ENCODE data around the gene PSMB1. TPM values are rescaled to one million over a fixed set of nuclear protein-coding genes. Genes with fewer than 3 reads are reported as not detected.
"Not testable (repeated sequence)": the region's sequence is repeated elsewhere in the genome, so short reads cannot be mapped to it uniquely, and the experiment has no call there.

PSMB1 gene
- total RNA-seq, 5 donors from 2014 or later (not counting 1 experiment from before 2014, with no cell fraction given), result 85.6 to 106 (median 94.6) TPM

DNA sequence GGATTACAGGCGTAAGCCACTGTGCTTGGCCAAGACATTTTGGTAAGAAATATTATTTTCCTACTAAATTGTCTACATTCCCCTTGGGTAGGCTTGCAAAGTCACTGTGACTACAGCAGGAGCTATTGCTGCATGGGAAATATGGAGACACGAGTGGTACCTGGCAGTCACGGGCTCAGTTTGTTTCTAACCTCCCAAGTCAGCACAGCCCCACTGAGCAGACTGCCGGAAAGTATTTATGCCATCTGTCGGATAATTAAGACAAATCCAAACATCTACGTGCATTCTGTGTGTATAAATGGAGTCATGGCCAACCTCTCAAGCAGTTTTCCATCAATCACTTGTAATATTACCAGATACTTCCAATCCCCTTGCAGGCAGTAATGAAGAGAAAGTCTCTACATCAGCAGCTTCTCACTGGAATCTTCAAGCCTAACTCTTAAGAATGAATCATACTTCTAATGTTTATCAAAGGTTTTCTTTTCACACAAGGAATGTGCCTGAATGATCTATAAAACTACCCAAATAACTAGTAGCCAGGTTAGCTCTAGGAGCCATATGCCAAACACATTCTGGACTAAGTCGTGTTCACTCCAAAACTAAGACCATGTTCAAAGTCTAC, 20.1 kb downstream of the PSMB1 start:
- DNase-seq (no peak), ATAC-seq (replicated peaks in 1 of 4) (no peak)
- POLR2A ChIA-PET, result no interaction called here
- Histone ChIP-seq H3K4me3 (ENCODE audit: control insufficient read depth in 1 of 2, extremely low read depth in 1 of 2, low read length in 1 of 2) (no peak overlapping the region), H3K27ac (ENCODE audit: low read length) (no peak overlapping the region), H3K9me3 (no peaks in the 10 kb centered on the region), H3K4me1 (ENCODE audit: control insufficient read depth in 1 of 2, extremely low read depth in 1 of 2, insufficient read depth in 2 of 2, low read length in 2 of 2) (no peaks in the 10 kb centered on the region), H3K36me3 (ENCODE audit: control insufficient read depth in 2 of 2, extremely low read depth in 1 of 2, insufficient read depth in 1 of 2, low read length in 1 of 2) (peaks cover 4 to 56% of the 10 kb centered on the region in 2 donors), H3K27me3 (replicated peaks in 1 of 2; ENCODE audit: control insufficient read depth in 2 of 2, extremely low read depth in 1 of 2, insufficient read depth in 2 of 2, low read length in 1 of 2) (no peaks in the 10 kb centered on the region)
- H3K4me3 Mint-ChIP-seq, result no peak overlapping the region
- H3K9me3 Mint-ChIP-seq, result no peaks in the 10 kb centered on the region
- H3K36me3 Mint-ChIP-seq, result peaks cover 36% of the 10 kb centered on the region
- H3K27ac Mint-ChIP-seq, result no peak overlapping the region
- no CpG with 5 or more reads among the region's 7 CpGs for WGBS (ENCODE audit: insufficient coverage)
- no peaks in the 10 kb centered on the region for H3K27me3 Mint-ChIP-seq
- CTCF ChIA-PET, result interaction anchor here (0.6 kb wide), 2 partner anchors 42 to 144 kb away, joined by 3 to 4 read pairs; no protein-coding TSS in a partner anchor
- peaks cover 0 to 2% (median 0%) of the 10 kb centered on the region in 3 donors for H3K4me1 Mint-ChIP-seq

DNA sequence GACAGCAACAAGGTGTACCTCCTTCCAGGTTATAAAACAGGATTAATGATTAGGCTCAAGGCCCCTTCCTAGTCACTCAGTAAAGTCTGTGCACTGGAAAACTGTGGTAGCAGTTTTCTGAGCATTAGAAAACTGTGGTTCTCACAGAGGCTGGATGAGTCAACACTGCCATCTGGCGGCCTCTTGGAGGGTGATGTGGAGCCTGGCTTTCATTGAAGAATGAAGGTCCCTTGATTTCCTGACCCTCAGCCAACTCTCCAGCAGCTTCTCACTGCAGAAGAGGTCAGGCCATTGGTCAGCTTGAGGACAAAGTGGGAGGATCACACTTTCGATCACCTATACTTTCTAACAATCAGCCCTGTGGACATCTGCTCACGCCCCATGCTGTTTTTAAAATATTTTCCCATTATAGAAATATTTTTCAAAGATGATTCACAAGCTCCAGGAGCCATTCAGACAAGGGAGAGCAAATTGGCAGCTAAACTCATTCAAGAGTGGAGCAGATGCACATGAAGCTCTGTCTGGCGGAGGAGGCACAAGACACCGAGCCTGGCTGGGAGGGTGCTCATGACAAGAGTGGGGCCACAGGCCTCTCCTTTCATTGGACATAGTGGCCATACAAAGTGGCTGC, 23.2 kb downstream of the PSMB1 start:
- H3K36me3 ChIP-seq (ENCODE audit: control insufficient read depth in 2 of 2, extremely low read depth in 1 of 2, insufficient read depth in 1 of 2, low read length in 1 of 2), result peaks cover 0 to 26% of the 10 kb centered on the region in 2 donors
- Mint-ChIP-seq H3K4me3 (no peak overlapping the region), H3K9me3 (no peaks in the 10 kb centered on the region), H3K27ac (no peak overlapping the region), H3K4me1 (peaks cover 0 to 2% (median 0%) of the 10 kb centered on the region in 3 donors), H3K27me3 (peaks cover 0 to 4% of the 10 kb centered on the region in 2 donors), H3K36me3 (peaks cover 11% of the 10 kb centered on the region)
- no peak overlapping the region for H3K4me3 ChIP-seq (ENCODE audit: control insufficient read depth in 1 of 2, extremely low read depth in 1 of 2, low read length in 1 of 2)
- CTCF ChIA-PET, result interaction anchor here (0.6 to 2.5 kb wide), 13 partner anchors 10 to 1036 kb away, joined by 3 to 10 read pairs (median 3); no protein-coding TSS in a partner anchor
- 100% methylated on average over 2 of the region's 5 CpGs for WGBS (ENCODE audit: insufficient coverage)
- DNase-seq (peak in 34 of 35 experiments; percentile 10 to 80 (median 58)), ATAC-seq (replicated peaks in 1 of 4) (peak; percentile 70 to 79 (median 74))
- no peak overlapping the region for H3K27ac ChIP-seq (ENCODE audit: low read length)
- H3K4me1 ChIP-seq (ENCODE audit: control insufficient read depth in 1 of 2, extremely low read depth in 1 of 2, insufficient read depth in 2 of 2, low read length in 2 of 2), result no peaks in the 10 kb centered on the region
- POLR2A ChIA-PET, result no interaction called here
- no peaks in the 10 kb centered on the region for H3K27me3 ChIP-seq (replicated peaks in 1 of 2; ENCODE audit: control insufficient read depth in 2 of 2, extremely low read depth in 1 of 2, insufficient read depth in 2 of 2, low read length in 1 of 2)
- no peaks in the 10 kb centered on the region for H3K9me3 ChIP-seq

DNA sequence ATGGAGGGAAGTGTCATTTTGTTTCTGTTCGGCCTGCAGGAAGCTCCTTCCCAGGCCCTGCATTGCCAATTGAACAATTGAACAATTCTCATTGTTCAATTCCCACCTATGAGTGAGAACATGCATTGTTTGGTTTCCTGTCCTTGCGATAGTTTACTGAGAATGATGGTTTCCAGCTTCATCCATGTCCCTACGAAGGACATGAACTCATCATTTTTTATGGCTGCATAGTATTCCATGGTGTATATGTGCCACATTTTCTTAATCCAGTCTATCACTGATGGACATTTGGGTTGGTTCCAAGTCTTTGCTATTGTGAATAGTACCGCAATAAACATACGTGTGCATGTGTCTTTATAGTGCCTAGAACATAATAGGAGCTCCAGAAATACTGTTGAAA, 25.1 kb downstream of the PSMB1 start:
- H3K36me3 ChIP-seq (ENCODE audit: control insufficient read depth in 2 of 2, extremely low read depth in 1 of 2, insufficient read depth in 1 of 2, low read length in 1 of 2); H3K4me3 Mint-ChIP-seq; H3K4me1 ChIP-seq (ENCODE audit: control insufficient read depth in 1 of 2, extremely low read depth in 1 of 2, insufficient read depth in 2 of 2, low read length in 2 of 2); H3K4me3 ChIP-seq (ENCODE audit: control insufficient read depth in 1 of 2, extremely low read depth in 1 of 2, low read length in 1 of 2); H3K9me3 ChIP-seq; H3K4me1 Mint-ChIP-seq; POLR2A ChIA-PET; ATAC-seq (replicated peaks in 1 of 4); H3K9me3 Mint-ChIP-seq; H3K27me3 ChIP-seq (replicated peaks in 1 of 2; ENCODE audit: control insufficient read depth in 2 of 2, extremely low read depth in 1 of 2, insufficient read depth in 2 of 2, low read length in 1 of 2); H3K27me3 Mint-ChIP-seq; H3K27ac ChIP-seq (ENCODE audit: low read length); H3K36me3 Mint-ChIP-seq; DNase-seq; H3K27ac Mint-ChIP-seq: not testable (repeated sequence)
- no CpG with 5 or more reads among the region's 5 CpGs for WGBS (ENCODE audit: insufficient coverage)
- CTCF ChIA-PET, result interaction anchor here (0.7 kb wide), 2 partner anchors 696 to 738 kb away, joined by 3 to 4 read pairs; no protein-coding TSS in a partner anchor

DNA sequence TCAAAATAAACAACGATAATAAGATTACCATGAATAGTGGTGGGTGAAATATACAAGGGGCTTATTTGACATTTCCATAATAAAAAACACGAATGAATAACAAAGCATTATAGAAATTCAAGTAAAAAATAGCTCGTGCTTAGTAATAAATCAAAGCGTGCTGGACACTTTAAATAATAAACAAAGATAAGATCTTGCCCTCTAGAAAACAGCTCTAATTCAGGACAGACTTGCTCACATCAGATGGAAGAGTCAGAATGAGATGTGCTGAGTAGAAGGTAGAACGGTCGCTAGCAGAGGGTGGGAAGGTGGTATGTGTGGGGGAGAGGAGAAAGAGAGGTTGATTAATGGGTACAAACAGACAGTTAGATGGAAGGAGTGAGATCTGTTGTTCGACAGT, 27.3 kb downstream of the PSMB1 start:
- H3K27ac Mint-ChIP-seq, result no peak overlapping the region
- no peak overlapping the region for H3K4me3 ChIP-seq (ENCODE audit: control insufficient read depth in 1 of 2, extremely low read depth in 1 of 2, low read length in 1 of 2)
- H3K4me1 ChIP-seq (ENCODE audit: control insufficient read depth in 1 of 2, extremely low read depth in 1 of 2, insufficient read depth in 2 of 2, low read length in 2 of 2), result no peaks in the 10 kb centered on the region
- H3K36me3 ChIP-seq (ENCODE audit: control insufficient read depth in 2 of 2, extremely low read depth in 1 of 2, insufficient read depth in 1 of 2, low read length in 1 of 2), result no peaks in the 10 kb centered on the region
- H3K27ac ChIP-seq (ENCODE audit: low read length), result no peak overlapping the region
- peaks cover 0 to 3% (median 0%) of the 10 kb centered on the region in 3 donors for H3K4me1 Mint-ChIP-seq
- no peak overlapping the region for H3K4me3 Mint-ChIP-seq
- CTCF ChIA-PET, result interaction anchor here in 1 of 2 donors (1.2 kb wide), 1 partner anchor 694 kb away, joined by 3 read pairs; no protein-coding TSS in a partner anchor
- peaks cover 2 to 14% of the 10 kb centered on the region in 2 donors for H3K27me3 Mint-ChIP-seq
- no peaks in the 10 kb centered on the region for H3K9me3 ChIP-seq
- H3K27me3 ChIP-seq (replicated peaks in 1 of 2; ENCODE audit: control insufficient read depth in 2 of 2, extremely low read depth in 1 of 2, insufficient read depth in 2 of 2, low read length in 1 of 2), result peaks cover 0 to 3% of the 10 kb centered on the region in 2 experiments
- WGBS (ENCODE audit: insufficient coverage), result no CpG with 5 or more reads among the region's 7 CpGs
- no peaks in the 10 kb centered on the region for H3K36me3 Mint-ChIP-seq
- DNase-seq (no peak), ATAC-seq (replicated peaks in 1 of 4) (no peak)
- H3K9me3 Mint-ChIP-seq, result no peaks in the 10 kb centered on the region
- POLR2A ChIA-PET, result no interaction called here

DNA sequence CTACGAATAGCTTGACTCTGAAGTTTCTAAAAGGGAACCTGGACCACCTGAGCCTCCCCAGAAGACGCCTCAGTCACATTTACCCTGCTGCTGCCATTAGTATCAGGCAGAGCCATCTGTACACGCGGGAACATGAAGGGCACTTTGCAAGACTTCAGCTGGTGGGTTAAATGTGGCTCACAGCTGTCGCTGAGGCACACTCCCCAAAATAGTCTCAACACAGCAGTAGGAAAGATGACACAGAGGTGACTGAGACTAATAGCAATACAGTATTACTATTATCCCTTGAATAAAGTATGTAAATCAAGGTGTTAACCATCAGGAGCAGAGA, 29.0 kb downstream of the PSMB1 start:
- Mint-ChIP-seq H3K4me1 (peaks cover 0 to 2% (median 0%) of the 10 kb centered on the region in 3 donors), H3K36me3 (no peaks in the 10 kb centered on the region), H3K27me3 (peaks cover 16 to 18% of the 10 kb centered on the region in 2 donors), H3K4me3 (no peak overlapping the region), H3K9me3 (no peaks in the 10 kb centered on the region), H3K27ac (no peak overlapping the region)
- H3K27ac ChIP-seq (ENCODE audit: low read length), result no peak overlapping the region
- H3K36me3 ChIP-seq (ENCODE audit: control insufficient read depth in 2 of 2, extremely low read depth in 1 of 2, insufficient read depth in 1 of 2, low read length in 1 of 2), result no peaks in the 10 kb centered on the region
- H3K9me3 ChIP-seq, result no peaks in the 10 kb centered on the region
- H3K4me3 ChIP-seq (ENCODE audit: control insufficient read depth in 1 of 2, extremely low read depth in 1 of 2, low read length in 1 of 2), result no peak overlapping the region
- no peaks in the 10 kb centered on the region for H3K4me1 ChIP-seq (ENCODE audit: control insufficient read depth in 1 of 2, extremely low read depth in 1 of 2, insufficient read depth in 2 of 2, low read length in 2 of 2)
- peaks cover 0 to 3% of the 10 kb centered on the region in 2 experiments for H3K27me3 ChIP-seq (replicated peaks in 1 of 2; ENCODE audit: control insufficient read depth in 2 of 2, extremely low read depth in 1 of 2, insufficient read depth in 2 of 2, low read length in 1 of 2)
- DNase-seq (no peak), ATAC-seq (replicated peaks in 1 of 4) (no peak)
- ChIA-PET CTCF (no interaction called here), POLR2A (no interaction called here)
- WGBS (ENCODE audit: insufficient coverage), result 68% methylated on average over 2 of the region's 5 CpGs

DNA sequence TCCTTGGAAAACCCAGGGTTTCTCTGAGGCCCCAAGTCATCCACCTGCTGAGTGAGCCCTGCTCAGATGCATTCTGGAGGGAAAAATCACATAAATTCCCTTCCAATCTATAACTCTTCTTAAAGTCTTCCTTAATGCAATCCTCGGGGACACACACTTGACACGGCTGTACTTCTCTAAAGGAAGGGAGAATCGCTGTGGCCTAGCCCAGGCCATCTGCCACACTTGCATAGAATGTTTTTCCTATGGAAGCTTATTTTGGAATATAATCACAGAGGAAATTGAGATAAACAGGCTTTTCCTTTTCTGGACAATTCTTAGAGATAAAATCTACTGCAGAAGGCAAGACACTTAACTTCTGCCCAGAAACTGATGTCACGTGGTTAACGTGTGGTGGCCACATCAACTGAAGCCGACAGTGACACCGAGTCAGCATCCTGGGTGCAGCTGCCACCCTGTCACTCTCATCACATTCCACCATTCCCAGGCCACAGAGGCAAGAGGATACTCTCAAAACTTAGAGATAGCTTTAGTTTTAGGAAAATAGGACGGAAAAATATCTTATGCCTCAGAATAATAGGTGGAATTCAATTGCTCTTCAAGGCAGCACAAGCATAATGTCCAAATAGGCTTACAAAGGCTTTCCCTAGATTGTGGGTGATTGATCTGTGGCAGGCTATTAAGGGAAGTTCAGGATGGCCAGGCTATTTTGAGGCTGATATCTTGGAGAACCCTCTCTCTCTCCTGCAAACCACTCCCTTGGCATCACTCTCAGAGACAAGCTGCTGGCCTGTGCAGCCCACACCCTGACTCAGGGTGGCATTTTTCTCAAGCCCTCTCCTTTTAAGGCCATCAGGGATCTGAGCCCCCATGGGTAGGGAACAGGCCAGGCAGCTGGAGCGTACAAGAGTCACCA, 29.6 kb downstream of the PSMB1 start:
- ATAC-seq (replicated peaks in 1 of 4) (no peak), DNase-seq (peak in 4 of 35 experiments; percentile 5 to 12 (median 7))
- 44% methylated on average over 2 of the region's 9 CpGs for WGBS (ENCODE audit: insufficient coverage)
- Mint-ChIP-seq H3K9me3 (no peaks in the 10 kb centered on the region), H3K4me3 (no peak overlapping the region), H3K27me3 (peaks cover 22% of the 10 kb centered on the region in 2 donors), H3K4me1 (peaks cover 0 to 2% (median 0%) of the 10 kb centered on the region in 3 donors), H3K27ac (no peak overlapping the region), H3K36me3 (no peaks in the 10 kb centered on the region)
- ChIA-PET CTCF (no interaction called here), POLR2A (no interaction called here)
- Histone ChIP-seq H3K36me3 (ENCODE audit: control insufficient read depth in 2 of 2, extremely low read depth in 1 of 2, insufficient read depth in 1 of 2, low read length in 1 of 2) (no peaks in the 10 kb centered on the region), H3K27ac (ENCODE audit: low read length) (no peak overlapping the region), H3K27me3 (replicated peaks in 1 of 2; ENCODE audit: control insufficient read depth in 2 of 2, extremely low read depth in 1 of 2, insufficient read depth in 2 of 2, low read length in 1 of 2) (peaks cover 0 to 3% of the 10 kb centered on the region in 2 experiments), H3K4me1 (ENCODE audit: control insufficient read depth in 1 of 2, extremely low read depth in 1 of 2, insufficient read depth in 2 of 2, low read length in 2 of 2) (no peaks in the 10 kb centered on the region), H3K9me3 (no peaks in the 10 kb centered on the region), H3K4me3 (ENCODE audit: control insufficient read depth in 1 of 2, extremely low read depth in 1 of 2, low read length in 1 of 2) (no peak overlapping the region)
